Lower leg skin (tissue), 3 donors: Measurements from ENCODE around the gene CDC16.

ENCODE experiments used
- POLR2A ChIP-seq, 2 donors: fragments of 450-650 bp; IDR thresholded peaks; one replicate each; pipeline ENCODE4 v1.6.1; 2016 to 2017; ENCODE audit warnings: antibody characterized with exemption in 2 of 2, mild to moderate bottlenecking in 1 of 2, moderate library complexity in 1 of 2
- TF ChIP-seq, protein P1 (sequence below), 3 donors: fragments of 450-650 bp; IDR thresholded peaks; one replicate each; pipeline ENCODE4 v1.5.1; 2016; ENCODE audit warnings: antibody characterized with exemption in 3 of 3, mild to moderate bottlenecking in 3 of 3, moderate library complexity in 2 of 3

DNA sequence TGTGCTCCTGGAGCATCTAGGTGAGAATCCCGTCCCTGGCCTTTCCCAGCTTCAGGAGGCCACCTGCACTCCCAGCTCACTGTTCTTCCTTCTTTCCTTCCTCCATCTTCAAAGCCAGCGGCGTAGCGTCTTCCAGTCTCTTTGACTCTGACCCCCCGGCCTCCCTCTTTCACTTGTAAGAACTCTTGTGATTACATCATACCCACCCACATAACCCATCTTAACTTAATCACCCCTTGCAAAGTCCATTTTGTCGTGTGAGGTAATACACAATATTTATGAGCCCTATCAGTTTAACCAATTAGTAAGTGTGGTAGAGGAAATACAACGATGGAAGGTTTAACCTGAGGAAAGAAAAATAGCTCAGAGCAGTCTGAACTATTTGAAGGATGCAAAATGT is 4.6 kb upstream of the CDC16 start:
- TF ChIP-seq, protein P1, sequence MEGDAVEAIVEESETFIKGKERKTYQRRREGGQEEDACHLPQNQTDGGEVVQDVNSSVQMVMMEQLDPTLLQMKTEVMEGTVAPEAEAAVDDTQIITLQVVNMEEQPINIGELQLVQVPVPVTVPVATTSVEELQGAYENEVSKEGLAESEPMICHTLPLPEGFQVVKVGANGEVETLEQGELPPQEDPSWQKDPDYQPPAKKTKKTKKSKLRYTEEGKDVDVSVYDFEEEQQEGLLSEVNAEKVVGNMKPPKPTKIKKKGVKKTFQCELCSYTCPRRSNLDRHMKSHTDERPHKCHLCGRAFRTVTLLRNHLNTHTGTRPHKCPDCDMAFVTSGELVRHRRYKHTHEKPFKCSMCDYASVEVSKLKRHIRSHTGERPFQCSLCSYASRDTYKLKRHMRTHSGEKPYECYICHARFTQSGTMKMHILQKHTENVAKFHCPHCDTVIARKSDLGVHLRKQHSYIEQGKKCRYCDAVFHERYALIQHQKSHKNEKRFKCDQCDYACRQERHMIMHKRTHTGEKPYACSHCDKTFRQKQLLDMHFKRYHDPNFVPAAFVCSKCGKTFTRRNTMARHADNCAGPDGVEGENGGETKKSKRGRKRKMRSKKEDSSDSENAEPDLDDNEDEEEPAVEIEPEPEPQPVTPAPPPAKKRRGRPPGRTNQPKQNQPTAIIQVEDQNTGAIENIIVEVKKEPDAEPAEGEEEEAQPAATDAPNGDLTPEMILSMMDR (IDR thresholded peaks at IDR 0.05): no peak
- TF ChIP-seq POLR2A (IDR thresholded peaks at IDR 0.05): no peak
